ENCODE results near the gene ZNF665. TPM values are rescaled to one million over a fixed set of nuclear protein-coding genes. Genes with fewer than 3 reads are reported as not detected.
"Not testable (repeated sequence)": the region's sequence is repeated elsewhere in the genome, so short reads cannot be mapped to it uniquely, and the experiment has no call there.

ZNF665 gene
- total RNA-seq, 1 experiment from 2014 or later = 3.6 TPM

GRCh38 chr19:53157626-53158025 is 35.5 kb downstream of the ZNF665 start:
- peak; percentile 10 for DNase-seq (ENCODE audit: low read depth)

GRCh38 chr19:53156850-53157249 is 36.3 kb downstream of the ZNF665 start:
- no peak for DNase-seq (ENCODE audit: low read depth)

GRCh38 chr19:53147645-53148044 is 45.5 kb downstream of the ZNF665 start:
- DNase-seq (ENCODE audit: low read depth) = no peak

- DNase-seq (ENCODE audit: low read depth) = no peak
Observed at GRCh38 chr19:53140351-53140750, 52.8 kb downstream of the ZNF665 start.

- no peak for DNase-seq (ENCODE audit: low read depth)
Observed at GRCh38 chr19:53136432-53136831, 56.7 kb downstream of the ZNF665 start.

- peak; percentile 78 for DNase-seq (ENCODE audit: low read depth)
Observed at GRCh38 chr19:53132141-53132991, 60.8 kb downstream of the ZNF665 start, which contains the start of gene ZNF415. ZNF415 (minus strand) TSS chr19:53132910; CDS start chr19:53122676, 10,234 bp downstream.

GRCh38 chr19:53131727-53132126 is 61.4 kb downstream of the ZNF665 start:
- DNase-seq (ENCODE audit: low read depth) = no peak

GRCh38 chr19:53131085-53131590 is 62.0 kb downstream of the ZNF665 start:
- DNase-seq (ENCODE audit: low read depth) = no peak

GRCh38 chr19:53130506-53130905 is 62.7 kb downstream of the ZNF665 start:
- no peak for DNase-seq (ENCODE audit: low read depth)

GRCh38 chr19:53126733-53127526 is 66.2 kb downstream of the ZNF665 start:
- not testable (repeated sequence) for DNase-seq (ENCODE audit: low read depth)

- DNase-seq (ENCODE audit: low read depth) = no peak
Observed at GRCh38 chr19:53123400-53123799, 69.8 kb downstream of the ZNF665 start.

Other genes with a start within 250 kb of the ZNF665 start
- 11.4 and 16.4 TPM in 2 replicates for gene ZNF816, start 230.5 kb downstream of the ZNF665 start, total RNA-seq (2014; rRNA removed; shearing (Covaris generic))
- gene ERVV-1, start 179.4 kb downstream of the ZNF665 start, total RNA-seq (2014; rRNA removed; shearing (Covaris generic)) = not detected in 2 replicates
- gene ERVV-2, start 148.6 kb downstream of the ZNF665 start, total RNA-seq (2014; rRNA removed; shearing (Covaris generic)) = not detected in 2 replicates
- 23.1 and 25.1 TPM in 2 replicates for gene ZNF160, start 89.9 kb downstream of the ZNF665 start, total RNA-seq (2014; rRNA removed; shearing (Covaris generic))
- gene ZNF415, start 60.4 kb downstream of the ZNF665 start, total RNA-seq (2014; rRNA removed; shearing (Covaris generic)) = 2.9 and 5.0 TPM in 2 replicates
- 7.7 and 8.1 TPM in 2 replicates for gene ZNF347, start 34.3 kb downstream of the ZNF665 start, total RNA-seq (2014; rRNA removed; shearing (Covaris generic))
- 12.4 and 14.4 TPM in 2 replicates for gene ZNF677, start 61.5 kb upstream of the ZNF665 start, total RNA-seq (2014; rRNA removed; shearing (Covaris generic))
- not detected in 2 replicates for gene VN1R2, start 64.9 kb upstream of the ZNF665 start, total RNA-seq (2014; rRNA removed; shearing (Covaris generic))
- gene VN1R4, start 74.4 kb upstream of the ZNF665 start, total RNA-seq (2014; rRNA removed; shearing (Covaris generic)) = not detected in 2 replicates
- gene ZNF845, start 140.4 kb upstream of the ZNF665 start, total RNA-seq (2014; rRNA removed; shearing (Covaris generic)) = 7.9 and 10.8 TPM in 2 replicates
- 6.4 and 11.5 TPM in 2 replicates for gene ZNF525, start 172.3 kb upstream of the ZNF665 start, total RNA-seq (2014; rRNA removed; shearing (Covaris generic))
- 10.1 and 11.8 TPM in 2 replicates for gene ZNF765, start 201.8 kb upstream of the ZNF665 start, total RNA-seq (2014; rRNA removed; shearing (Covaris generic))
- gene ZNF761, start 238.6 kb upstream of the ZNF665 start, total RNA-seq (2014; rRNA removed; shearing (Covaris generic)) = 15.4 and 16.7 TPM in 2 replicates

Measured in RPMI7951 (cell line).